HepG2 (cell line): ENCODE data around the gene DNAJB2. TPM values are rescaled to one million over a fixed set of nuclear protein-coding genes. Genes with fewer than 3 reads are reported as not detected.

ENCODE experiments used
- ATAC-seq: fragments of 200-7000 bp; cut with Tn5 transposase; 3 replicates; pipeline ENCODE4 v1.9.1; 2020; ENCODE audit warnings: mild to moderate bottlenecking, moderate library complexity
- BruUV-seq: library from RNA; stranded (reverse); fragments of 400-500 nt; replicated peaks from 2 replicates; lab custom pipeline; 2021; lab: Mats Ljungman, UMichigan
- CTCF ChIA-PET: fragments of 300-600 bp; formaldehyde crosslinking; extraction: SDS; loops from one replicate; lab custom pipeline; 2021; ENCODE audit warnings: low total read pairs, inconsistent platforms, low intra/inter-chr PET ratio; lab: Yijun Ruan, JAX
- POLR2A ChIA-PET: fragments of 350-600 bp; sonication (Branson Sonifier 250); formaldehyde crosslinking; loops from one replicate; lab custom pipeline; 2020; ENCODE audit warnings: antibody characterized with exemption, inconsistent platforms; lab: Yijun Ruan, JAX
- DNase-seq: peaks from one replicate; pipeline ENCODE4 v3.0.0-alpha.2; 2015; ENCODE audit warnings: low spot score
- FAIRE-seq: peaks from 3 replicates; lab custom pipeline; 2011; peaks lifted over from hg19 to GRCh38; lab: Jason Lieb, UNC
- H2AFZ ChIP-seq: one replicate; pipeline ENCODE4 v1.6.1; 2011; ENCODE audit warnings: low read length, inconsistent platforms
- H3K27ac ChIP-seq: fragments of 300-600 bp; 3 replicates; pipeline ENCODE4 v1.8.0; 2011; ENCODE audit warnings: mixed run types, mild to moderate bottlenecking, mixed read lengths, low read length, inconsistent platforms; ENCODE audit not compliant: insufficient read depth; ENCODE audit errors: extremely low read length
- H3K27me3 ChIP-seq, 2 experiments: fragments of 200-600 bp in 1 of 2; 2 replicates in 1 of 2; 3 replicates in 1 of 2; pipeline versions ENCODE4 v1.6.0 to v1.8.0; 2011; ENCODE audit warnings: low read length in 2 of 2, mild to moderate bottlenecking in 2 of 2, moderate library complexity in 2 of 2, inconsistent platforms in 1 of 2; ENCODE audit not compliant: insufficient read depth in 2 of 2, control insufficient read depth in 1 of 2
- H3K36me3 ChIP-seq, 2 experiments: fragments of 200-600 bp in 1 of 2; replicated peaks in 1 of 2; 2 replicates in 1 of 2; 3 replicates in 1 of 2; pipeline versions ENCODE4 v1.5.1 to v1.8.0; 2011; ENCODE audit warnings: low read length in 2 of 2, inconsistent platforms in 1 of 2; ENCODE audit not compliant: insufficient read depth in 2 of 2, control insufficient read depth in 1 of 2
- H3K4me1 ChIP-seq: 2 replicates; pipeline ENCODE4 v1.5.1; 2012; ENCODE audit warnings: low read length, inconsistent platforms; ENCODE audit not compliant: insufficient read depth
- H3K4me2 ChIP-seq: 2 replicates; pipeline ENCODE4 v1.6.0; 2011; ENCODE audit warnings: low read depth, low read length, inconsistent platforms
- H3K4me3 ChIP-seq, 3 experiments: fragments of 200-600 bp in 1 of 3; sonication (generic), shearing (Covaris generic) in 1 of 3; replicated peaks in 1 of 3; 2 replicates each; pipeline ENCODE4 v1.5.1; 2011 to 2016; ENCODE audit warnings: low read length in 3 of 3, inconsistent platforms in 2 of 3, low read depth in 2 of 3, mild to moderate bottlenecking in 2 of 3, control low read depth in 1 of 3, mixed read lengths in 1 of 3; ENCODE audit not compliant: insufficient read depth in 1 of 3
- H3K79me2 ChIP-seq: one replicate; pipeline ENCODE4 v1.6.1; 2011; ENCODE audit warnings: low read length, inconsistent platforms; ENCODE audit not compliant: insufficient read depth
- H3K9ac ChIP-seq: 2 replicates; pipeline ENCODE4 v1.6.0; 2011; ENCODE audit warnings: mild to moderate bottlenecking, low read depth, low read length, inconsistent platforms; ENCODE audit not compliant: insufficient read depth
- H3K9me3 ChIP-seq: 2 replicates; pipeline ENCODE4 v1.5.1; 2012; ENCODE audit warnings: mild to moderate bottlenecking, low read length
- H4K20me1 ChIP-seq: 2 replicates; pipeline ENCODE4 v1.6.0; 2011; ENCODE audit warnings: inconsistent platforms, mild to moderate bottlenecking, low read length, moderate library complexity; ENCODE audit not compliant: insufficient read depth
- ATF7 ChIP-seq, 2 experiments: fragments of 450-650 bp in 1 of 2; sonication (generic) in 1 of 2; formaldehyde crosslinking in 1 of 2; IDR thresholded peaks; 2 replicates each; pipeline versions ENCODE4 v1.4.0 to v1.6.1; 2016 to 2020; ENCODE audit warnings: antibody characterized with exemption in 1 of 2, mild to moderate bottlenecking in 1 of 2, missing genetic modification reagents in 1 of 2
- CREB1 ChIP-seq, 2 experiments: fragments of 450-650 bp in 1 of 2; IDR thresholded peaks; 2 replicates each; pipeline ENCODE4 v1.6.1; 2016 to 2017; ENCODE audit warnings: control low read depth in 1 of 2, mild to moderate bottlenecking in 1 of 2, missing compliant biosample characterization in 1 of 2, missing genetic modification characterization in 1 of 2
- SNRNP70 ChIP-seq: fragments of 200-400 bp; formaldehyde crosslinking; IDR thresholded peaks from 2 replicates; pipeline ENCODE4 v1.6.1; 2017; ENCODE audit warnings: mild to moderate bottlenecking, low read depth, low read length, moderate library complexity
- TAF1 ChIP-seq: sonication (generic); formaldehyde crosslinking; IDR thresholded peaks from 2 replicates; pipeline ENCODE4 v1.4.0; 2020; ENCODE audit warnings: missing genetic modification reagents
- U2AF2 ChIP-seq: fragments of 200-400 bp; formaldehyde crosslinking; IDR thresholded peaks from 2 replicates; pipeline ENCODE4 v1.6.1; 2017; ENCODE audit warnings: low read depth, mild to moderate bottlenecking, low read length
- ZNF496 ChIP-seq: sonication (generic); formaldehyde crosslinking; IDR thresholded peaks from 2 replicates; pipeline ENCODE4 v1.8.1; 2023; ENCODE audit warnings: mild to moderate bottlenecking, moderate library complexity, missing genetic modification reagents; ENCODE audit not compliant: insufficient replicate concordance
- WGBS: methylation state at CpG from one replicate; pipeline ENCODE4 v1.1.6; 2017; ENCODE audit warnings: low lambda C conversion rate; 5-methylcytosine and 5-hydroxymethylcytosine counted together
- in situ Hi-C: cut with HindIII; loops from 2 replicates; pipeline ENCODE4 v1.10.0; 2017; ENCODE audit warnings: low pct_unique_long_range_greater_than_20kb; ENCODE audit not compliant: extremely low pct_ligation_motif_present
- intact Hi-C: fragments of 100-400 bp; cut with micrococcal nuclease; formaldehyde crosslinking; loops from one replicate; pipeline ENCODE4 v1.10.0; 2022; ENCODE audit not compliant: unreplicated experiment
- polyA plus RNA-seq, 8 experiments: library from polyadenylated mRNA; depleted of rRNA in 3 of 8; stranded (reverse) in 7 of 8; unstranded in 1 of 8; fragments of >200 nt; fragmentation: Illumina TruSeq in 4 of 8; extraction: Trizol in 4 of 8; gene quantifications; 2 replicates each; pipeline versions ENCODE4 v1.2.1 to v1.2.3, GENCODE V29; 2011 to 2016; ENCODE audit warnings: low read depth in 4 of 8, missing spikeins in 1 of 8, mixed read lengths in 1 of 8; ENCODE audit not compliant: insufficient read depth in 1 of 8
- total RNA-seq, 5 experiments: library from RNA; depleted of rRNA; stranded (reverse); fragments of >200 nt; fragmentation: Illumina TruSeq; extraction: Trizol; gene quantifications; 2 replicates each; pipeline ENCODE4 v1.2.3, GENCODE V29; 2016; ENCODE audit warnings: low read depth in 1 of 5
- TF ChIP-seq, protein P1 (sequence below): sonication (generic); formaldehyde crosslinking; IDR thresholded peaks from 2 replicates; pipeline ENCODE4 v1.4.0; 2020; ENCODE audit warnings: mild to moderate bottlenecking, missing genetic modification reagents
- TF ChIP-seq, protein P2 (sequence below): sonication (generic); IDR thresholded peaks from 2 replicates; pipeline ENCODE4 v1.6.1; 2016; ENCODE audit warnings: low read depth, borderline replicate concordance

Gene DNAJB2
- total and polyA plus RNA-seq, 2 of the 13 experiments (the other 11 are each of a cell fraction or from before 2014, with no cell fraction given): 21.3 to 31.1 TPM

DNA sequence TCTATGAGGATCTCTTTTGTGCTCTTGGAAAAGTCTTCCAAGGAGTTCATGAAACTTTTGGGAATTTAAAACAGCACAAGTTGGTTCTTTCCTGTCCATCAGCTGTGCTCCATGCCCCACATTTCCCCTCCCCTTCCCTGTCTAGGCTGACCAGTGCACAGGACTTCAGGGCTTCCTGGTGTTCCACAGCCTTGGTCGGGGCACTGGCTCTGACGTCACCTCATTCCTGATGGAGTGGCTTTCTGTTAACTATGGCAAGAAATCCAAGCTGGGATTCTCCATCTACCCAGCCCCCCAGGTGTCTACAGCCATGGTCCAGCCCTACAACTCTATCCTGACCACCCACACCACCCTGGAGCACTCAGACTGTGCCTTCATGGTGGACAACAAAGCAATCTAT is 8.1 kb upstream of the DNAJB2 start:
- H2AFZ ChIP-seq: no peak overlapping the region
- H3K27ac ChIP-seq: no peak overlapping the region
- no peak overlapping the region for H3K4me3 ChIP-seq
- H3K4me1 ChIP-seq: peaks cover 41% of the 10 kb centered on the region
- POLR2A ChIA-PET: interaction anchor here (0.7 to 0.8 kb wide), 2 partner anchors 17 to 26 kb away, joined by 3 read pairs; partner anchors contain the start of genes GLB1L, STK16 and TUBA4A
- FAIRE-seq (no peak), ATAC-seq (no peak), DNase-seq (no peak)
- CTCF ChIA-PET: no interaction called here
- no peaks in the 10 kb centered on the region for H4K20me1 ChIP-seq
- H3K4me2 ChIP-seq: no peak overlapping the region
- H3K9ac ChIP-seq: no peak overlapping the region
- H3K79me2 ChIP-seq: no peaks in the 10 kb centered on the region
- no peaks in the 10 kb centered on the region for H3K9me3 ChIP-seq
- peak; percentile 92 for TF ChIP-seq CREB1 (IDR thresholded peaks at IDR 0.05)
- no peak for TF ChIP-seq CREB1 (CRISPR knock-in tag; IDR thresholded peaks at IDR 0.05)
- peak; percentile 71 for TF ChIP-seq ATF7 (IDR thresholded peaks at IDR 0.05)
- no peak for TF ChIP-seq ATF7 (CRISPR knock-in tag; IDR thresholded peaks at IDR 0.05)
- no peak for TF ChIP-seq ZNF496 (CRISPR knock-in tag)
- no TSS peak for BruUV-seq
- H3K27me3 ChIP-seq: peaks cover 0 to 12% of the 10 kb centered on the region in 2 experiments; a peak in 2 of 5 replicates
- H3K36me3 ChIP-seq: no peaks in the 10 kb centered on the region
- WGBS: 7% methylated on average over 2 of the region's 2 CpGs
- in situ Hi-C loops: no loop called here
- intact Hi-C loops: no loop called here

DNA sequence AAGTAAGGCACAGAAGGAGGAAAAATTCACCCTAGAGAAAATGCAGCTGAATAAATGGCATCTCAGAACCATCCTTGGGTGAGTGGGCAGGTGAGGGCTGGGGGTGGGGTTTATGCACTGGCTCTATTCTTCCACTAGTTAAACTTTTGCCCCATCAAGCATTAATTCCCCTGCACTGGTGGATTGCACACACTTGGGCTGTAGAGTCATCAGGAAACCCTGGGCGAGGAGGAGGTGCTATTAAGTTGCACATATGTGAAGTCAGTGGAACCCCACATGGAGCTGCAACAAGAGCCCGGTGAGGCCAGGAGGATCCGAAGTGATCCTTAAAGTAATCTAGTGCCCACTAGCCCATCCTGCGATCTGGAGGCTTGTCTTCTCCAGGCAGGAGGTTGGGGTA is 6.8 kb upstream of the DNAJB2 start:
- no TSS peak for BruUV-seq
- ATAC-seq: no peak
- FAIRE-seq: no peak
- intact Hi-C loops: no loop called here
- DNase-seq: no peak
- H2AFZ ChIP-seq: no peak overlapping the region
- no peak overlapping the region for H3K9ac ChIP-seq
- H3K4me2 ChIP-seq: no peak overlapping the region
- in situ Hi-C loops: no loop called here
- ChIA-PET CTCF (no interaction called here), POLR2A (interaction anchor here (1.2 kb wide), 1 partner anchor 18 kb away, joined by 3 read pairs; no protein-coding TSS in a partner anchor)
- no peak overlapping the region for H3K27ac ChIP-seq
- peaks cover 0 to 9% of the 10 kb centered on the region in 2 experiments; a peak in 1 of 5 replicates for H3K27me3 ChIP-seq
- TF ChIP-seq SNRNP70 (no peak), U2AF2 (no peak), TAF1 (CRISPR knock-in tag) (no peak)
- TF ChIP-seq, protein P1, sequence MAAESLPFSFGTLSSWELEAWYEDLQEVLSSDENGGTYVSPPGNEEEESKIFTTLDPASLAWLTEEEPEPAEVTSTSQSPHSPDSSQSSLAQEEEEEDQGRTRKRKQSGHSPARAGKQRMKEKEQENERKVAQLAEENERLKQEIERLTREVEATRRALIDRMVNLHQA: no peak
- TF ChIP-seq, protein P2, sequence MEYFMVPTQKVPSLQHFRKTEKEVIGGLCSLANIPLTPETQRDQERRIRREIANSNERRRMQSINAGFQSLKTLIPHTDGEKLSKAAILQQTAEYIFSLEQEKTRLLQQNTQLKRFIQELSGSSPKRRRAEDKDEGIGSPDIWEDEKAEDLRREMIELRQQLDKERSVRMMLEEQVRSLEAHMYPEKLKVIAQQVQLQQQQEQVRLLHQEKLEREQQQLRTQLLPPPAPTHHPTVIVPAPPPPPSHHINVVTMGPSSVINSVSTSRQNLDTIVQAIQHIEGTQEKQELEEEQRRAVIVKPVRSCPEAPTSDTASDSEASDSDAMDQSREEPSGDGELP: no peak
- H3K4me1 ChIP-seq: peaks cover 42% of the 10 kb centered on the region
- no peak overlapping the region for H3K4me3 ChIP-seq
- H3K36me3 ChIP-seq: no peaks in the 10 kb centered on the region
- no peaks in the 10 kb centered on the region for H3K79me2 ChIP-seq
- 48% methylated on average over 4 of the region's 4 CpGs for WGBS
- H3K9me3 ChIP-seq: no peaks in the 10 kb centered on the region
- H4K20me1 ChIP-seq: no peaks in the 10 kb centered on the region
